ENCODE results near the gene CDK5RAP2. TPM values are rescaled to one million over a fixed set of nuclear protein-coding genes. Genes with fewer than 3 reads are reported as not detected.

The CDK5RAP2 gene
- total and polyA plus RNA-seq, 8 donors = 24.7 to 438 (median 31.3) TPM

DNA sequence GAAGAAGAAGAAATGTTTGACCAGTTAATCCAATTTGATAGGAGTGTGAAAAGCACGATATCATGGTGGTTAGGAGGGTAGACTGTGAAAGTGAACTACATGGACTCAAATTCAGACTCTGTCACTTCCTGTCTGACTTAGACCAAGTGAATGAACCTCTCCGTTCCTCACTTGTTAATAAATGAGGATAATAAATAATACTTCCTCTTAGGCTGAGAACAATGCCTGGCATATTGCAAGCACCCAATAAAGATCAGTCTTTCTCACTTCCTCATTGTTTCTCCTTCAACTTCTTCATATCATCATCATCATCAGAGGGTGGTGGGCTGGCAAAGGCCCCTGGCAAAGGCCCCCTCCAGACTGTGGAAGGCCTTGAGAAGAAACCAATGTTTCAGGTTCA, 148.7 kb downstream of the CDK5RAP2 start:
- TF ChIP-seq POLR2A (IDR thresholded peaks at IDR 0.05) = no peak
- TF ChIP-seq EP300 (IDR thresholded peaks at IDR 0.05) = no peak
- no peaks in the 10 kb centered on the region for H3K27me3 ChIP-seq
- WGBS, 5 donors = 63 to 91% (median 85%) methylated on average over 2 of the region's 2 CpGs
- no peak for DNase-seq
- intact Hi-C loops (cut with DNase I; ENCODE audit: low total_unique reads) = no loop called here
- H3K36me3 ChIP-seq = peaks cover 0 to 18% (median 15%) of the 10 kb centered on the region in 4 donors
- H3K4me1 ChIP-seq = peaks cover 4 to 41% (median 14%) of the 10 kb centered on the region in 4 donors
- no peak overlapping the region for H3K4me3 ChIP-seq
- H3K9me3 ChIP-seq = no peaks in the 10 kb centered on the region
- no peak overlapping the region for H3K27ac ChIP-seq

DNA sequence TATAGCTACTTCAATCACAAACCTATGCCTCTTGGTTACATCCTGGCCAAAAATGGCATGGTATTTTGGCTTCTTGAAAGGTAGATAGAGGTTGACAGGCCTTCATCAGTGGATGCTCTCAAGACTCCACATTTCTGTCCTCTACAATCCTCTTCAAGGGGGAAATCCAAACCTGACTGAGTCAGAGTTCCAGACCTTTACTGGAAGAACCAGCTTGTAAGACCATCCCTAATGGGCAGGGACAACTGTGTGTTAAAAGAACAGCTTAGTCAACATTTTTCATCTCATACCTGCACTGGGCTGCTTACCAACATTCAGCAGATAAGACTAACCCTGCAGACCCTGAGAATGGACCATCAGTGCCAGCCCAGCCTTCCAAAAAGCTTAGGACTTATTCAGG, 155.7 kb downstream of the CDK5RAP2 start:
- no peak overlapping the region for H3K27ac ChIP-seq
- no peak overlapping the region for H3K4me3 ChIP-seq
- intact Hi-C loops (cut with DNase I; ENCODE audit: low total_unique reads) = no loop called here
- no peak for DNase-seq
- H3K9me3 ChIP-seq = no peaks in the 10 kb centered on the region
- H3K27me3 ChIP-seq = no peaks in the 10 kb centered on the region
- H3K36me3 ChIP-seq = peaks cover 5 to 64% (median 56%) of the 10 kb centered on the region in 4 donors
- no peaks in the 10 kb centered on the region for H3K4me1 ChIP-seq
- TF ChIP-seq, protein P1, sequence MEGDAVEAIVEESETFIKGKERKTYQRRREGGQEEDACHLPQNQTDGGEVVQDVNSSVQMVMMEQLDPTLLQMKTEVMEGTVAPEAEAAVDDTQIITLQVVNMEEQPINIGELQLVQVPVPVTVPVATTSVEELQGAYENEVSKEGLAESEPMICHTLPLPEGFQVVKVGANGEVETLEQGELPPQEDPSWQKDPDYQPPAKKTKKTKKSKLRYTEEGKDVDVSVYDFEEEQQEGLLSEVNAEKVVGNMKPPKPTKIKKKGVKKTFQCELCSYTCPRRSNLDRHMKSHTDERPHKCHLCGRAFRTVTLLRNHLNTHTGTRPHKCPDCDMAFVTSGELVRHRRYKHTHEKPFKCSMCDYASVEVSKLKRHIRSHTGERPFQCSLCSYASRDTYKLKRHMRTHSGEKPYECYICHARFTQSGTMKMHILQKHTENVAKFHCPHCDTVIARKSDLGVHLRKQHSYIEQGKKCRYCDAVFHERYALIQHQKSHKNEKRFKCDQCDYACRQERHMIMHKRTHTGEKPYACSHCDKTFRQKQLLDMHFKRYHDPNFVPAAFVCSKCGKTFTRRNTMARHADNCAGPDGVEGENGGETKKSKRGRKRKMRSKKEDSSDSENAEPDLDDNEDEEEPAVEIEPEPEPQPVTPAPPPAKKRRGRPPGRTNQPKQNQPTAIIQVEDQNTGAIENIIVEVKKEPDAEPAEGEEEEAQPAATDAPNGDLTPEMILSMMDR (IDR thresholded peaks at IDR 0.05) = no peak
- TF ChIP-seq POLR2A (IDR thresholded peaks at IDR 0.05) = no peak
- no peak for TF ChIP-seq POLR2AphosphoS5 (IDR thresholded peaks at IDR 0.05)
- no peak for TF ChIP-seq EP300 (IDR thresholded peaks at IDR 0.05)

DNA sequence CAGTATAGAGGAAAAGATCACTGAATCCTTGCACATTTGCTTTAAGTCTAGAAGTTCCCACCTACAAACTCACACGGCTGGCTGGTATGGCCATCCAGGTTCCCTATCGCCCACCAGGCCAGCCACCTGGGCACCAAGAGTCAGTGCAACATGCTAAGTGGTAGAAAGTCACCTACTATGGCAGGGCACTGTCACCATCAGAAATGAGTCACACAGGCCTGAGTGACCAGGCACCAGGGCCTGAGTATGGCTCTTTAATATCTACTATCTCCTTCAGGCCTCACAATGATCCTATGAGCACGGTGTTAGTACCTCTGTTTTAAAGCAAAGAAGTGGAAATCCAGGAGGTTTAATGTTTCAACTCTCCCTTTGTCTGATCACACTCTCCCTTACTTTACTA, 156.2 kb downstream of the CDK5RAP2 start:
- no peaks in the 10 kb centered on the region for H3K4me1 ChIP-seq
- DNase-seq = no peak
- peaks cover 5 to 69% (median 61%) of the 10 kb centered on the region in 4 donors for H3K36me3 ChIP-seq
- no peaks in the 10 kb centered on the region for H3K27me3 ChIP-seq
- no peak overlapping the region for H3K4me3 ChIP-seq
- H3K27ac ChIP-seq = no peak overlapping the region
- TF ChIP-seq EP300 (IDR thresholded peaks at IDR 0.05) = no peak
- WGBS, 5 donors = 90 to 99% (median 97%) methylated on average over 3 of the region's 3 CpGs
- intact Hi-C loops (cut with DNase I; ENCODE audit: low total_unique reads) = no loop called here
- H3K9me3 ChIP-seq = no peaks in the 10 kb centered on the region

DNA sequence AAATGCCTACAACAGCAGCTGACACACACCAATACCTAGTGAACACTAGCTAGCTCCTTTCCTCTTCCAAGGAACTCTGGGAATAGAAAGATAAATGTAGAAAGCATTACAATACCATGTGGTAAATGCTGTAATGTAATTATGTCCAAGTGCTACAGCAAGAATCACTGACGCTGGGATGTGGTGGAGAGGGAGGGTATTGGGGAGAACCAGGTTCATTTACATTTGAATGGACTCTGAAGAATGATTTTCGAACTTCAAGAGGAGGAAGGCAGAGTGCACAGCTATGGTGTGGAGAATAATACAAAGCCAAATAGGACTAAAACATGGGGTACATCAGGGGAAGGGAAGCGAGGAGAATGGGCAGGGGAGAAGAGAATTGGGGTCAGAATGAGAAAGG, 158.0 kb downstream of the CDK5RAP2 start:
- intact Hi-C loops (cut with DNase I; ENCODE audit: low total_unique reads) = no loop called here
- TF ChIP-seq POLR2A (IDR thresholded peaks at IDR 0.05) = no peak
- no peak for TF ChIP-seq POLR2AphosphoS5 (IDR thresholded peaks at IDR 0.05)
- TF ChIP-seq, protein P1 (IDR thresholded peaks at IDR 0.05) = no peak
- TF ChIP-seq EP300 (IDR thresholded peaks at IDR 0.05) = no peak

DNA sequence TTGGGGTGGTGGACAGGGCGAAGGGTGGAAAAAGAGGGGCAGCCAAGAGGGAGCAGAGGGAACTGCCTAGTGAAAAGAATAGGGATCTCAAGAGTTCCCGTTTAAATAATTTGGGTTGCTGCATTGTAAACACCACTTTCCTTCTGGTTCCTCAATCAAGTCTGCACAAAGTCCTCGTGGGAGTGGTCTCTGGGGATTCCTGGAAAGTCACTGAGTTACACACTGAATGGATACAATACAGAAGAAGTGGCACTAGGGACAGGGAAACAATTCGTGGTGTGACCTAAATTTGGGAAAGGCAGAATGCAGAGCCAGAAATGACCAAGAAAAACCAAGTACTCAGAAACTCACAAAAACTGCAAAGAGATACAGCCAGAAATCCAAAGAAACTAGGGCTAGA, 161.7 kb downstream of the CDK5RAP2 start:
- intact Hi-C loops (cut with DNase I; ENCODE audit: low total_unique reads) = no loop called here
- DNase-seq = no peak
- no peaks in the 10 kb centered on the region for H3K9me3 ChIP-seq
- peaks cover 0 to 5% (median 1%) of the 10 kb centered on the region in 4 donors for H3K4me1 ChIP-seq
- 72 to 84% (median 77%) methylated on average over 4 of the region's 4 CpGs for WGBS, 5 donors
- H3K27me3 ChIP-seq = no peaks in the 10 kb centered on the region
- TF ChIP-seq EP300 (IDR thresholded peaks at IDR 0.05) = no peak
- no peak for TF ChIP-seq POLR2AphosphoS5 (IDR thresholded peaks at IDR 0.05)
- TF ChIP-seq, protein P1 (IDR thresholded peaks at IDR 0.05) = no peak
- no peak for TF ChIP-seq POLR2A (IDR thresholded peaks at IDR 0.05)
- no peak overlapping the region for H3K27ac ChIP-seq
- H3K36me3 ChIP-seq = peaks cover 8 to 75% (median 71%) of the 10 kb centered on the region in 4 donors
- H3K4me3 ChIP-seq = no peak overlapping the region

More for the DNA sequence above, 158.0 kb downstream of the CDK5RAP2 start:
- Histone ChIP-seq H3K36me3 (peaks cover 8 to 83% (median 73%) of the 10 kb centered on the region in 4 donors), H3K27ac (no peak overlapping the region), H3K9me3 (no peaks in the 10 kb centered on the region), H3K4me3 (no peak overlapping the region), H3K27me3 (no peaks in the 10 kb centered on the region), H3K4me1 (no peaks in the 10 kb centered on the region)
- DNase-seq = no peak
- WGBS, 5 donors = 93 to 98% (median 94%) methylated on average over 3 of the region's 3 CpGs
